H9 (cell line): ENCODE results near the gene FLVCR2. TPM values are rescaled to one million over a fixed set of nuclear protein-coding genes. Genes with fewer than 3 reads are reported as not detected.

ENCODE experiments used
- DNase-seq: peaks from one replicate; pipeline ENCODE4 v3.0.0-alpha.2; 2017
- H2AFZ ChIP-seq: one replicate; pipeline ENCODE4 v1.6.1; 2013; ENCODE audit warnings: mild to moderate bottlenecking, low read length, control low read depth, moderate library complexity
- H2AK5ac ChIP-seq: 2 replicates; pipeline ENCODE4 v1.6.1; 2013; ENCODE audit warnings: low read length, control low read depth, mixed read lengths; ENCODE audit not compliant: insufficient read length
- H2BK120ac ChIP-seq: one replicate; pipeline ENCODE4 v1.6.1; 2013; ENCODE audit warnings: low read depth, mild to moderate bottlenecking, low read length, control low read depth, inconsistent platforms; ENCODE audit not compliant: poor library complexity, severe bottlenecking
- H2BK12ac ChIP-seq: 2 replicates; pipeline ENCODE4 v1.6.1; 2013; ENCODE audit warnings: low read length, control low read depth, mixed read lengths, low read depth; ENCODE audit not compliant: insufficient read length
- H2BK15ac ChIP-seq: 2 replicates; pipeline ENCODE4 v1.6.1; 2013; ENCODE audit warnings: low read depth, low read length, control low read depth
- H2BK20ac ChIP-seq: one replicate; pipeline ENCODE4 v1.6.1; 2013; ENCODE audit warnings: low read depth, mild to moderate bottlenecking, low read length, control low read depth, inconsistent platforms; ENCODE audit not compliant: poor library complexity, severe bottlenecking
- H2BK5ac ChIP-seq: 2 replicates; pipeline ENCODE4 v1.6.1; 2013; ENCODE audit warnings: low read length, control low read depth, mixed read lengths; ENCODE audit not compliant: insufficient read length
- H3K14ac ChIP-seq: 2 replicates; pipeline ENCODE4 v1.6.1; 2013; ENCODE audit warnings: low read length, control low read depth; ENCODE audit not compliant: insufficient read depth
- H3K18ac ChIP-seq: 2 replicates; pipeline ENCODE4 v1.6.1; 2013; ENCODE audit warnings: low read depth, mild to moderate bottlenecking, mixed read lengths, low read length, control low read depth; ENCODE audit not compliant: insufficient read length
- H3K23ac ChIP-seq: 2 replicates; pipeline ENCODE4 v1.6.1; 2013; ENCODE audit warnings: low read length, control low read depth, mixed read lengths, low read depth; ENCODE audit not compliant: insufficient read length
- H3K23me2 ChIP-seq: 2 replicates; pipeline ENCODE4 v1.6.1; 2013; ENCODE audit warnings: low read depth, mild to moderate bottlenecking, mixed read lengths, low read length, control low read depth; ENCODE audit not compliant: insufficient read length, poor library complexity, severe bottlenecking
- H3K27ac ChIP-seq: 2 replicates; pipeline ENCODE4 v1.5.1; 2013; ENCODE audit warnings: low read length, control low read depth, mixed read lengths, low read depth; ENCODE audit not compliant: insufficient read length
- H3K27me3 ChIP-seq: 2 replicates; pipeline ENCODE4 v1.6.1; 2013; ENCODE audit warnings: low read length, control low read depth, inconsistent platforms; ENCODE audit not compliant: insufficient read depth
- H3K4ac ChIP-seq: 2 replicates; pipeline ENCODE4 v1.6.1; 2013; ENCODE audit warnings: low read depth, mild to moderate bottlenecking, control low read depth, inconsistent platforms, low read length, moderate library complexity
- H3K4me1 ChIP-seq: 2 replicates; pipeline ENCODE4 v1.6.1; 2013; ENCODE audit warnings: low read length, control low read depth, inconsistent platforms; ENCODE audit not compliant: insufficient read depth
- H3K4me2 ChIP-seq: 2 replicates; pipeline ENCODE4 v1.6.1; 2013; ENCODE audit warnings: low read length, control low read depth, mixed read lengths; ENCODE audit not compliant: insufficient read length, insufficient read depth
- H3K56ac ChIP-seq: 2 replicates; pipeline ENCODE4 v1.6.1; 2013; ENCODE audit warnings: low read depth, mild to moderate bottlenecking, mixed read lengths, low read length, control low read depth; ENCODE audit not compliant: insufficient read length
- H3K79me1 ChIP-seq: 2 replicates; pipeline ENCODE4 v1.6.1; 2013; ENCODE audit warnings: low read depth, mild to moderate bottlenecking, moderate library complexity, low read length, control low read depth, inconsistent platforms; ENCODE audit not compliant: insufficient read depth, poor library complexity, severe bottlenecking
- H3K79me2 ChIP-seq: 2 replicates; pipeline ENCODE4 v1.6.1; 2013; ENCODE audit warnings: low read length, control low read depth, inconsistent platforms; ENCODE audit not compliant: insufficient read depth
- H3K9ac ChIP-seq: 2 replicates; pipeline ENCODE4 v1.6.1; 2013; ENCODE audit warnings: low read length, control low read depth, mixed read lengths; ENCODE audit not compliant: insufficient read length; ENCODE audit errors: extremely low read depth
- H3K9me3 ChIP-seq: one replicate; pipeline ENCODE4 v1.6.1; 2013; ENCODE audit warnings: low read depth, low read length, inconsistent platforms; ENCODE audit not compliant: control insufficient read depth
- H3T11ph ChIP-seq: one replicate; pipeline ENCODE4 v1.6.1; 2013; ENCODE audit warnings: mild to moderate bottlenecking, low read length, control low read depth, inconsistent platforms
- H4K20me1 ChIP-seq: one replicate; pipeline ENCODE4 v1.6.1; 2013; ENCODE audit not compliant: control insufficient read depth, insufficient read length, insufficient read depth
- H4K5ac ChIP-seq: 2 replicates; pipeline ENCODE4 v1.6.1; 2013; ENCODE audit warnings: low read depth, mild to moderate bottlenecking, mixed read lengths, low read length, control low read depth; ENCODE audit not compliant: insufficient read length
- H4K8ac ChIP-seq: replicated peaks from 2 replicates; pipeline ENCODE4 v1.6.1; 2013; ENCODE audit warnings: low read length, control low read depth, mixed read lengths, low read depth; ENCODE audit not compliant: insufficient read length
- H4K91ac ChIP-seq: 2 replicates; pipeline ENCODE4 v1.6.1; 2013; ENCODE audit warnings: low read depth, mild to moderate bottlenecking, moderate library complexity, mixed read lengths, low read length, control low read depth; ENCODE audit not compliant: insufficient read length
- H3K27ac Mint-ChIP-seq, 3 experiments: 2 replicates in 2 of 3; 3 replicates in 1 of 3; pipeline ENCODE4 v1.8.0; 2020 to 2021; ENCODE audit warnings: mixed read lengths in 3 of 3, mild to moderate bottlenecking in 1 of 3, moderate library complexity in 1 of 3
- H3K27me3 Mint-ChIP-seq: 2 replicates; pipeline ENCODE4 v1.8.0; 2021; ENCODE audit warnings: low read depth, mild to moderate bottlenecking, moderate library complexity, mixed read lengths
- H3K36me3 Mint-ChIP-seq, 3 experiments: 2 replicates in 2 of 3; 3 replicates in 1 of 3; pipeline ENCODE4 v1.8.0; 2020 to 2021; ENCODE audit warnings: low read depth in 3 of 3, mixed read lengths in 3 of 3; ENCODE audit not compliant: insufficient read depth in 1 of 3
- H3K4me1 Mint-ChIP-seq, 2 experiments: 2 replicates each; pipeline ENCODE4 v1.8.0; 2020; ENCODE audit warnings: mixed read lengths in 2 of 2
- H3K4me3 Mint-ChIP-seq, 2 experiments: 2 replicates in 1 of 2; 3 replicates in 1 of 2; pipeline ENCODE4 v1.8.0; 2020 to 2021; ENCODE audit warnings: mild to moderate bottlenecking in 2 of 2, mixed read lengths in 2 of 2, moderate library complexity in 1 of 2
- H3K9me3 Mint-ChIP-seq, 2 experiments: 2 replicates in 1 of 2; 3 replicates in 1 of 2; pipeline ENCODE4 v1.8.0; 2020; ENCODE audit warnings: mild to moderate bottlenecking in 2 of 2, mixed read lengths in 2 of 2, moderate library complexity in 1 of 2
- WGBS: extraction: QIAGEN DNeasy Blood & Tissue Kit; methylation state at CpG from one replicate; pipeline ENCODE4 v1.1.7; 2013; ENCODE audit warnings: missing lambda C conversion rate, low lambda C conversion rate, mixed read lengths; ENCODE audit not compliant: insufficient read length; ENCODE audit errors: extremely low coverage; 5-methylcytosine and 5-hydroxymethylcytosine counted together
- total RNA-seq: library from RNA; stranded (reverse); gene quantifications from 2 replicates; pipeline ENCODE4 v1.2.1, GENCODE V29; 2021
- TF ChIP-seq, protein P1 (sequence below): fragments of 200-600 bp; sonication (generic); conservative IDR thresholded peaks from 3 replicates; pipeline ENCODE4 v1.8.0; 2021; ENCODE audit warnings: antibody characterized with exemption, mild to moderate bottlenecking

The FLVCR2 gene
- total RNA-seq, 1 experiment from 2014 or later, result 7.1 TPM

- Histone ChIP-seq H3K23me2 (no peaks in the 10 kb centered on the region), H2BK15ac (no peak overlapping the region), H4K91ac (no peak overlapping the region), H3T11ph (no peak overlapping the region), H3K4ac (no peak overlapping the region), H3K27me3 (no peaks in the 10 kb centered on the region), H3K79me1 (no peaks in the 10 kb centered on the region), H3K56ac (no peak overlapping the region), H3K14ac (no peak overlapping the region), H3K23ac (no peak overlapping the region), H2BK5ac (no peak overlapping the region), H3K79me2 (no peaks in the 10 kb centered on the region), H4K5ac (no peak overlapping the region), H3K9ac (no peak overlapping the region), H4K8ac (no peak overlapping the region), H3K4me2 (no peak overlapping the region), H2BK20ac (no peak overlapping the region), H3K27ac (no peak overlapping the region), H2AK5ac (no peak overlapping the region), H2BK12ac (no peak overlapping the region), H2BK120ac (no peak overlapping the region), H3K9me3 (no peaks in the 10 kb centered on the region), H3K4me1 (no peaks in the 10 kb centered on the region), H2AFZ (no peak overlapping the region), H4K20me1 (no peaks in the 10 kb centered on the region), H3K18ac (no peak overlapping the region)
- Mint-ChIP-seq H3K36me3 (no peaks in the 10 kb centered on the region), H3K27me3 (peaks cover 2% of the 10 kb centered on the region), H3K27ac (no peak overlapping the region), H3K9me3 (no peaks in the 10 kb centered on the region; a peak in 1 of 5 replicates), H3K4me3 (no peak overlapping the region), H3K4me1 (peaks cover 6 to 9% of the 10 kb centered on the region in 2 experiments; a peak in 3 of 4 replicates)
- TF ChIP-seq, protein P1, sequence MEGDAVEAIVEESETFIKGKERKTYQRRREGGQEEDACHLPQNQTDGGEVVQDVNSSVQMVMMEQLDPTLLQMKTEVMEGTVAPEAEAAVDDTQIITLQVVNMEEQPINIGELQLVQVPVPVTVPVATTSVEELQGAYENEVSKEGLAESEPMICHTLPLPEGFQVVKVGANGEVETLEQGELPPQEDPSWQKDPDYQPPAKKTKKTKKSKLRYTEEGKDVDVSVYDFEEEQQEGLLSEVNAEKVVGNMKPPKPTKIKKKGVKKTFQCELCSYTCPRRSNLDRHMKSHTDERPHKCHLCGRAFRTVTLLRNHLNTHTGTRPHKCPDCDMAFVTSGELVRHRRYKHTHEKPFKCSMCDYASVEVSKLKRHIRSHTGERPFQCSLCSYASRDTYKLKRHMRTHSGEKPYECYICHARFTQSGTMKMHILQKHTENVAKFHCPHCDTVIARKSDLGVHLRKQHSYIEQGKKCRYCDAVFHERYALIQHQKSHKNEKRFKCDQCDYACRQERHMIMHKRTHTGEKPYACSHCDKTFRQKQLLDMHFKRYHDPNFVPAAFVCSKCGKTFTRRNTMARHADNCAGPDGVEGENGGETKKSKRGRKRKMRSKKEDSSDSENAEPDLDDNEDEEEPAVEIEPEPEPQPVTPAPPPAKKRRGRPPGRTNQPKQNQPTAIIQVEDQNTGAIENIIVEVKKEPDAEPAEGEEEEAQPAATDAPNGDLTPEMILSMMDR, result no peak
- DNase-seq, result no peak
- WGBS, result no CpG with 5 or more reads among the region's 4 CpGs
These were observed 35.2 kb upstream of the FLVCR2 start for GRCh38 chr14:75543253-75543652.
